ENCODE results near the gene KNDC1.
"Not testable (repeated sequence)": the region's sequence is repeated elsewhere in the genome, so short reads cannot be mapped to it uniquely, and the experiment has no call there.

Gene KNDC1

GRCh38 chr10:133259602-133259989 lies 99.6 kb downstream of the KNDC1 start:
- no peak for DNase-seq (ENCODE audit: low read depth in 2 of 2)

DNA sequence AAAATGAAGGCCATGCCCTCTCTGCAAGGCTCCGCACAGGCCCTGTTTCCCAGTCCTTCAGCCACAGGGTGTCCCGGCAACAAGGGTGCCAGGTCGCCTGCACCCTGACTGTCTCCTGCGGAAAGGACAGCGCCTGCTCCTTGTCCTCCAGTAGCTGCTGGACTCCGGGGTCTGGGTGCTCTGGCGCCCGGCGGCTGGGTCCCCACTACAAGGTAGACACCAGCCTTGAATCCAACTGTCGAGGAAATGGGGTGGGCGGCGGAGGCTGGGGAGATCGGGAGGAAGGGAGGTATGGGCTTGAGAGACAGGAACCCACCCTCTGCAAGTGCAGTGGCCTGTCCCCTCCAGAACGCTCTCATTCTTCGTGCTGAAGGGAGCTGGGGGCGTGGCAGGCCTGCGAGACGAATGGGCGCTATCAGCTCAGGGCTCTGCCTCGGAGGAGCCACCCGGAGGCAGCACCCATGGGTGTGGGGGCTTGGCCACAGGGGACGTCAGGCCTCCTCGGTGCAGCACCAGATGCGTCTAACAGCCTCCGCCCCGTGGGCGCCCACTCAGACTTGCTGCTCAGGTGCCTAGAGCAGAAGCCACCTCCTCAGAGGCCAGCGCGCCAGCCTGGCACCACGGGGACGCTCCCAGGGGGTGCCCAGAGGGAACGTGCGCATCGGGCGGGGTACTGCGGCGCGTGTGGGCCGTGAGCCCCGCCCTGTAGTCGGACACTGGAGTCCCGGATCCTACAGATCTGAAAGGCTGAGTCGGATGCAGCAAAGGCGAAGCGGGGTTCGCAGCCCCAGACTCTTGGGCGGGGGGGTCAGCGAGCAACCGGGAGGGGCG lies 101.1 kb downstream of the KNDC1 start:
- DNase-seq (ENCODE audit: low read depth in 2 of 2) = peak; percentile 47 to 60

DNA sequence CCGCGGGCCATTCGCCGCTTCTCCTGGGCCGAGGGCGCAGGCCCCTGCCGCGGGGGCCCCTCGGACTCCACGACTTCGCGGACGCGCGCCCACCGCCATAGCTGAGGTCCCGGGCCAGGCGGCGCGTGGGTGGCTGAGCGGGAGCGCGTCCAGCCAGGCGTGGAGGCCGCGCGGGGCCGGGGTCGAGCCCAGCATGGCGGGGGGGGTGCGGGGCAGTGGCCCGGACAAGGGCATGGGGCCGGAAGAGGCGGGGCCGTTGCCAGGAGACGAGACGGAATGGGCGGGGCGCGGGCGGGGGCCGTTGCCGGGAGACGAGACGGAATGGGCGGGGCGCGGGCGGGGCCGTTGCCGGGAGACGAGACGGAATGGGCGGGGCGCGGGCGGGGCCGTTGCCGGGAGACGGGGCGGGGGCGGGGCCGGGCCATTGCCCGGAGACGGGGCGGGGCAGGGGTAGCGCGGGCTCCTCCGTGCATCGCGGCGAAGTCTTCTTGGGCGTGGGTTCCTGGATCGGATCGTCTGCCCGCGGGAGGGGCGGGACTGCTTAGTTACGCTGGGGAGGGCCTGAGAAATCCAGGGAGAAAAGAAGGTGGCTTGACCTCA lies 101.8 kb downstream of the KNDC1 start:
- peak; percentile 80 to 82 for DNase-seq (ENCODE audit: low read depth in 2 of 2)

DNA sequence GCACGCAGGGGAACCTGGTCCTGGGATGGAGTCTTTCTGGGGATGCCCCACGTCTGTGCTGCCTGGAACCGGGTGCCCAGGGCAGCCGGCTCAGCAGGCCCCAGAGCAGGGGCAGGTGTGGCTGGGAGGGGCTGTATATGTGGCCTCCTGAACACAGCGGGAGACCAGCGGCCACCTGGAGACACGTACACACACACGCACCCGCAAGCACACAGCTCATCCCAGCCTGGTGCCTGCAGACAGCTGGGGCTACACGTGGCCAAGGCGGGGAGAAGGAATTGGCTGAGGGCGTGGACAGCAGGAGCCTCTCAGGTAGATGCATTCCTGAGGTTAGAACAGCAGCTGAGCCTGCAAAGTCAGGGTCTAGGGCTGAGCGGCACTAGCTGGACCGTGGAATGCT lies 102.7 kb downstream of the KNDC1 start:
- no peak for DNase-seq (ENCODE audit: low read depth in 2 of 2)

DNA sequence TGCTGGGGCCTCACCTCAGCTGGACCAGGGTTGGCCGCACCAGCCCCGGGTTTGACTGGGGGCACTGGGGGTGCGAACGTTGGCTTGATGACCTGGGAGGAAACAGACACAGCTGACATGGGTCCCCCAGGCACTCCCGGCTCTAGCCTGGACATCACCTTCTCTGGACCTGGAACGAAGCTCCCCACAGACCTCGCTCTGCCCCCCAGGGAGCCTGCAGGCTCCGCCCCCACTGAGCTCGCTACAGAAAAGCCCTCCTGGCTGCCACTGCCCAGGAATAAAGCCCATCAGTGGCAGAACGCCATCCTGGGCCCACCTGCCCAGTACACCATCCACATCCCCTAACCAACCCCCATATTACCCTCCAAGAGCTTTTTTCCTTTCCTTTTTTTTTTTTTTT lies 103.7 kb downstream of the KNDC1 start:
- DNase-seq (ENCODE audit: low read depth in 2 of 2) = no peak

- DNase-seq (ENCODE audit: low read depth in 2 of 2) = no peak
Observed at GRCh38 chr10:133264461-133264860, 104.4 kb downstream of the KNDC1 start.

GRCh38 chr10:133265052-133265451 lies 105.0 kb downstream of the KNDC1 start:
- DNase-seq (ENCODE audit: low read depth in 2 of 2) = not testable (repeated sequence)

GRCh38 chr10:133266056-133266795 lies 106.2 kb downstream of the KNDC1 start:
- DNase-seq (ENCODE audit: low read depth in 2 of 2) = no peak

DNA sequence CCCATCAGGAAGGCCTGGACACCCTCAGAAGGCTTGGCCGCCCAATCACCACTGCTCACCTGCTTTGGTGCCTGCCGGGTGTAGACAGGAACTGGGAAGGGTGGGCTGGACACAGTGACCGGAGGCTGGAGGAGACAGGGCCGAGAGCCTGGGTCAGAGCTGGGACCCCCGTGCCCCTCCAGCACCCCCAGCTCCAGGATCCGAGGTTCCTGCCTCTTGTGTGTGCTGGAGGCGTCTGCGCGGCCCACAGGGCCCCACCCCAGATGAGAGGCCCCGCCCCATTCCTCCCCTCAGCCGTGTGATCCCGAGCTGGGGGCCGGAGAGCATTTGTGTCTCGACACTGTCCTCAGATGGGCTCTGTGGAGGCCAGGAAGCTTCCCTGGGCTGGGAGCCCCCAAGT lies 107.3 kb downstream of the KNDC1 start:
- no peak for DNase-seq (ENCODE audit: low read depth in 2 of 2)

DNA sequence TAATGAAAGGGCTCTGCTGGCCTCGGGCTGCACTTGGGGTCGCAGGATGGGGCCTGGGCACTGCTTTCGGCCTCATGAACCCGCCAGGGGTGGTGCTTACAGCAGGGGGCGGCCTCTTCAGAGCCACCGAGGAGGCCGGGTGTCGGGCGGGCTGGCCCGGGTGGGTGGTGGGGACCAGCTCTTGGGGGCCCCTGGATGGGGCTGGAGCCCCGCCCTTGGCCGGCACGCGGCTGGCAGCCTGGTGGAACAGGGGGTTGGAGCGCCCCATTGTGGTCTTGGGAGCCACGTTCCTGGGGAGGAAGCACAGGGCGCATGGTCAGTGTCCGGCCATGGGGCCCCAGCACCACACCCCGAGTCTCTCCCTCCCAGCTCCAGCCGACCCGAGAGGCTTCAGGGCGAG lies 107.8 kb downstream of the KNDC1 start:
- no peak for DNase-seq (ENCODE audit: low read depth in 2 of 2)

DNA sequence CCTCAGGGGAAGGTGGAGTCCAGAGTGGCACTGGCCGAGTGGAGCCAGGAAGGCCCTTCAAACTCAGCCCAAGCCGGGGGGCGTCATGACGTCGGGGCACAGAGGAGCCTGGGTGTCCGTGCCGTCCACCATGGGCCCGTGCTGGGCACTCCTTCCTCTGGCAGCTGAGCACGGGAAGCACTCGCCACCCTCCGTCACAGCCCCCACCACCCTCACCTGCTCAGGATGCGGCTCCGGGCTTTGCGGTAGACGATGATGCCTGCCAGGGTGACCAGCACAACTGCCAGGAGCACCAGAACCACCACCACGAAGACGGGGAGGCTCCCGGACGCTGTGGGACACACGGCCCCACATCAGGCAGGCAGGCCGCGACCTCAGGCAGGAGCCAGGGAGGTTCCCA lies 108.5 kb downstream of the KNDC1 start:
- no peak for DNase-seq (ENCODE audit: low read depth in 2 of 2)

- no peak for DNase-seq (ENCODE audit: low read depth in 2 of 2)
Observed at GRCh38 chr10:133269367-133269766, 109.3 kb downstream of the KNDC1 start.

DNA sequence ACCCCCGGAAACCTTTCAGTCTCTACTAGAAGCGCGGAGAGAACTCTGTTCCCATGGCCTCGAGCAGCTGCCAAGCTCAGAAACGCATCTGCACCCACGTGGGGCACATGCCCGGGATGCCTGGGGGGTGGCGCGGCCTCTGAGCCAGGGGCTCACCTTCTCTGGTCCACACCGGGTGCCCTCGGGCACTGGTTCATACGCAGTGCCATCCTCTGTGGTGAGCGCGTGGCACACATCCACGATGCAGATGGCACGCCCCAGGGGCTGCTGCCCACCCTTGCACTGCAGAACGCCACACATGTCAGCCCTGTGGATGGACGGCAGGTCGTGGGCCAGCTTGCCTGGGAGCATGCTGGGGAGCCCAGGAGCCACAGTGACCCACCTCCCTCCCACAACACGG lies 110.2 kb downstream of the KNDC1 start:
- no peak for DNase-seq (ENCODE audit: low read depth in 2 of 2)

- DNase-seq (ENCODE audit: low read depth in 2 of 2) = no peak
Observed at GRCh38 chr10:133270773-133271297, 110.8 kb downstream of the KNDC1 start.

DNA sequence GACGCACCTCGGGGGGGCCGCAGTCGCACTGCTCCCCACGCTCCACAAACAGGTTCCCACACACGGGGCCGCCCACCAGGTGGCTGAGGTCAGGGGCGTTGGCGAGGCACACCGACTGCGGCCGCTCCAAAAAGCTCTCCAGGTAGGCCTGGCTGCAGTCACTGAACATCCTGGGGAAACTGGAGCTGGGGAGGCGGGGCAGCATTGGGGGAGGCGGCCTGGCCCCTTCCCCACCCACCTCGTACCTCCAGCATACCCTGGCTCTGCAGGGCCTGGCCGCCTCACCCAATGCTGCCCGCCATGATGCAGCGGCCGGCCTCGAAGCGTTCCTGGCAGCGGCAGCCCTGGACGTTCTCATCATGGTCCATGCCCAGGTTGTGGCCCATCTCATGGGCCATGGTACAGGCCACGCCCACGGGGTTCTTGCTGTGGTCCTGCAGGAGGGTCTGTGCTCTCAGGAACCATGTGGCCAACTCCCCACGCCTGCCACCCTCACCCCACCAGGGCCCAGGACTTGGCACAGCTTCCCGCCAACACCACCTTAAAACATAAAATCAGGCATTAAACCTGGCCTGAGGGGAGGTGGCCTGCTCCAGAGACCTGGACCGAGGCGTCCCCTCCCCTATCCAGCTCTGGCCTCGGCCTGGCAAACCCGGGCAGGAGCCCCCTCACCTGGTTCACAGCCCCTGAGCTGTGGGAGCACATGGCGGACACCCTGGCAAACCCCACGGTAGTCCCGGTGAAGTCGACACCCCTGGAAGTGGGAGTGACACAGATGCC lies 111.7 kb downstream of the KNDC1 start:
- no peak for DNase-seq (ENCODE audit: low read depth in 2 of 2)

- no peak for DNase-seq (ENCODE audit: low read depth in 2 of 2)
Observed at GRCh38 chr10:133272301-133272963, 112.4 kb downstream of the KNDC1 start.

GRCh38 chr10:133272964-133273420 lies 113.0 kb downstream of the KNDC1 start:
- DNase-seq (ENCODE audit: low read depth in 2 of 2) = no peak

DNA sequence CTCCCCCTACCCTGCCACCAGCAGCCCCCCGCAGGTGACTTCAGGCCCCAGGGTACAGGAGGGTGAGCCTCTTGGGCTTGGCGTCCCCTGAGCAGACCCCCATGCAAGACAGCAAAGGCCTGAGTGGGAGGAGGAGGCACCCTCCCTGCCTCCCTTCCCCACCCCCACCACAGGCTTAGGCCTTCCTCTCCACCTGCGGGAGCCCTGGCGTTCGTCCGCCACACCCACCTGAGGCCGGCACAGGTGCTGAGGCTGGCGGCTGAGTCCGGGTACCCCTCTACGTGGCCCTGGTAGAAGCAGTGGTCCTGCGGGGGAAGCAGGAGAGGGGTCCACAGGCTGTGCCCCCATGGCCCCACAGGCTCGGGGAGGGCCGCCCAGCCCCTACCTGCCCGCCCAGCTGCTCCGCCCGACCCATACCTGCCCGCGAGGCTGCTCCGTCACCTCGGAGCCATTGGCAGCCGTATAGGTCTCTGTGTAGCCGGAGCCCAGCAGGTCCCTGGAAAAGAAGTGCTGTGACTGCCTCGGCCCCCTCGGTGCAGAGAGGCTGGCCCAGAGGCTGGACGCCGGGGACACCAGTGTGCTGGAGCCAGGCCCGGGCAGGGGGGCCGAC lies 113.6 kb downstream of the KNDC1 start:
- no peak for DNase-seq (ENCODE audit: low read depth in 2 of 2)

DNA sequence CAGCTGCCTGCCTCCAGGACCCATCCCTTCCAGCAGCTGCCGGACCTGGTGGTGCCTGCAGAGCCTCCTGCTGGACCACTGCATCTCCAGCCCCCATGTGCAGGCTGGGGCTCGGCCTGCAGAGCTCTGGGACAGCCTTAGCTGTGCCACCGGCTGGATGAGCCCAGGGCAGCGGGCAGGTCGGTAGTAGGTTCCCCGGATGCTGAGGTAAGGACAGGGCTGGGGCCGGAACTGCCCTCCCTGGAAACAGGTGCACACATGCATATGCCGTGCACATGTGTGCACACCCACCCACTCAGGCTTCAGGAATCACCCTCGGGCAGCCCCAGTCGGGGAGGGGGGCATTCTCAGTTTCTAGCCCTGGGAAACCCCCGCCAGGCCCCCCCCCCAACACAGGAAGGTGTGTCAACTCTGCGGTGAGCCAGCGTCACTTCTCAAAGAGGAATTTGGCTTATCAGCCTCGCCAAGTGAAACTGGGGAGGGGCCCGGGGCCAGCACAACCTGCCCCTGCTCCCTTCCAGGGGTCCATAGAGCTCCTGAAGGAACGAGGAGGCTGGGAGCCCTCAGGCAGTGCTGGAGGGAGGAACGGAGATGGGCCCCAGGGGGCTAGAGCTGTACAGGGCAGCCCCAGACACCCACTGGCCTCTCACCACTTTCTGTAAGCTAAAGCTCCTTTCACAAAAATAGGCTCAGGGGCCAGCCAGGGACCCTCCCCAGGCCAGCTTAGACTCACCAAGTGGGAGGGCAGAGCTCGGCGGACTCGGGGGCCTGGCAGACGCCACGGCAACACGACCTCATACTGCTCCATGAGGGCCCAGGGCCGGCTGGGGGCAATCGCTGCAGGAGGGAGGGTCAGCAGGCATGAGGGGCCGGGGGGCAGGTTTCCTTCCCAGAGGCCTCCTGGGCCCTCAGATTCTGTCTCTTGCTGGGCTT lies 115.0 kb downstream of the KNDC1 start:
- DNase-seq (ENCODE audit: low read depth in 2 of 2) = peak; percentile 72 to 73

Measured in stimulated activated CD4-positive, alpha-beta T cell treated with anti-CD3 and anti-CD28 coated beads, Interleukin-1b, Interleukin-23, amount 100 ng/mL, for 4 hours (primary cell).